A549 treated with dexamethasone at 1 μM for 4 hours (cell line): ENCODE measurements around the gene CPLX4. TPM values are rescaled to one million over a fixed set of nuclear protein-coding genes. Genes with fewer than 3 reads are reported as not detected.

Experiments
- total RNA-seq: library from RNA; stranded (reverse); fragments of 200-300 nt; extraction: Qiagen RNA extraction; gene quantifications from 5 replicates; pipeline ENCODE4 v1.2.3, GENCODE V29; 2022

CPLX4 gene
- total RNA-seq: not detected in 5 replicates

GRCh38 chr18:59318460-59319050 lies at the start of gene CPLX4:
Gene CPLX4 (minus strand): TSS chr18:59318649. CDS start chr18:59318462, 187 bp downstream.

GRCh38 chr18:59358712-59359575 lies 40.5 kb upstream of the CPLX4 start, which contains the start of gene LMAN1:
Gene LMAN1 (minus strand): TSS chr18:59359265. CDS start chr18:59359244, 21 bp downstream.

GRCh38 chr18:59272891-59273758 lies 45.3 kb downstream of the CPLX4 start, which contains the start of gene RAX:
Gene RAX (minus strand): TSS chr18:59273454. CDS start chr18:59273206, 248 bp downstream.

Other genes starting within 250 kb of the CPLX4 start
- gene SEC11C, start 178.8 kb downstream of the CPLX4 start, total RNA-seq: 57.1 to 71.0 TPM (median 60.4 TPM) in 5 replicates
- gene GRP, start 98.5 kb downstream of the CPLX4 start, total RNA-seq: not detected in 5 replicates
- not detected in 5 replicates for gene RAX, start 45.2 kb downstream of the CPLX4 start, total RNA-seq
- gene LMAN1, start 40.6 kb upstream of the CPLX4 start, total RNA-seq: 28.2 to 39.8 TPM (median 35.2 TPM) in 5 replicates